ENCODE results near the gene PPP2R2B.

PPP2R2B gene

DNA sequence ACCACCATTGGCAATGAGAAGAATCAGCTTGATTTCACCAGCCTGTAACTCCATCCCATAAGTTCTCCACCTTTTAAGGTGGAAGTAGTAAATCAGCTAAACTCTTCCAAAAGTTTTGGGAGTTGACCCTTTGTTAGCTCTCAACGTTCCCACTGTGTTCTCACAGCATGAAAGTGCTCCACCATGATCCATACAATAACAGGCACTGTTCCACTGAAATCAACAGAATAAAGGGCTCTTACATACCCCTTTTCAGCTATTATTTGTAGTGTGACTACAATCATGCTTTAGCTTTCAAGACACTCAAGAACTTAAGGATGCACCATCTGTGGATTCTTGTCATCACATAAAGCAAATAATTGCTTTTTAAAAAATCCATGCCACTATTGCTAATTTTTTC lies 81.6 kb downstream of the PPP2R2B start:
- H2AFZ ChIP-seq: no peak overlapping the region
- H3K4me2 ChIP-seq (ENCODE audit: low read length): no peak overlapping the region
- H3K27ac ChIP-seq: no peak overlapping the region
- no peaks in the 10 kb centered on the region for H3K36me3 ChIP-seq (ENCODE audit: control insufficient read depth, insufficient read depth, low read length)
- H3K79me2 ChIP-seq: no peaks in the 10 kb centered on the region
- H3K27me3 ChIP-seq (ENCODE audit: control insufficient read depth, insufficient read depth, low read length): no peaks in the 10 kb centered on the region
- H3K4me1 ChIP-seq: peaks cover 3% of the 10 kb centered on the region
- H3K4me3 ChIP-seq (ENCODE audit: low read depth, low read length): no peak overlapping the region
- TF ChIP-seq CTCF (IDR thresholded peaks at IDR 0.05): no peak
- no peaks in the 10 kb centered on the region for H3K9me3 ChIP-seq (ENCODE audit: control insufficient read depth, low read length)
- no peak overlapping the region for H3K9ac ChIP-seq

DNA sequence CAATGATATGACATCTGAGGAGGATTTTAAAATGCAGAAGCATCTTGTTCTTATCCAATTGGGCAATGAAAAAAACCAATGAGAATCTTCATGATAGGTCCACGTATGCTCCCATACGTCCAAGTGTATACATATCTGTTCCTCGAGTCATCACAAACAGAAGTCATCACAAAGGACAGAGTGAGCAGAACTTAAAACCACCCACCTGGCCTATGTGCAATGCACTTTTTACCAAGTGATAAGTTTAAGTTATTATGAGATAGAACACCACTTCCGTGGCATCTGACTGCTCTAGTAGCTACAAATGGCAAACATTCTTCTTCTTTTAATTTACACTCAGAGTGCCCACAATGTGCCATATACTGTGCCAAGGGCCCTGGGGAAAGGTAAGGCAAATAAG lies 82.4 kb downstream of the PPP2R2B start:
- peaks cover 3% of the 10 kb centered on the region for H3K4me1 ChIP-seq
- no peaks in the 10 kb centered on the region for H3K79me2 ChIP-seq
- no peaks in the 10 kb centered on the region for H3K36me3 ChIP-seq (ENCODE audit: control insufficient read depth, insufficient read depth, low read length)
- H3K27me3 ChIP-seq (ENCODE audit: control insufficient read depth, insufficient read depth, low read length): no peaks in the 10 kb centered on the region
- H3K9ac ChIP-seq: no peak overlapping the region
- no peak overlapping the region for H3K4me3 ChIP-seq (ENCODE audit: low read depth, low read length)
- H2AFZ ChIP-seq: no peak overlapping the region
- H3K9me3 ChIP-seq (ENCODE audit: control insufficient read depth, low read length): no peaks in the 10 kb centered on the region
- no peak overlapping the region for H3K4me2 ChIP-seq (ENCODE audit: low read length)
- TF ChIP-seq CTCF (IDR thresholded peaks at IDR 0.05): no peak
- H3K27ac ChIP-seq: no peak overlapping the region

GRCh38 chr5:146794326-146795029 lies 84.1 kb downstream of the PPP2R2B start:
- Histone ChIP-seq H3K36me3 (ENCODE audit: control insufficient read depth, insufficient read depth, low read length) (no peaks in the 10 kb centered on the region), H3K4me1 (peaks cover 3% of the 10 kb centered on the region), H3K9me3 (ENCODE audit: control insufficient read depth, low read length) (no peaks in the 10 kb centered on the region), H3K4me2 (ENCODE audit: low read length) (no peak overlapping the region), H3K27ac (no peak overlapping the region), H2AFZ (no peak overlapping the region), H3K4me3 (ENCODE audit: low read depth, low read length) (no peak overlapping the region), H3K9ac (no peak overlapping the region), H3K27me3 (ENCODE audit: control insufficient read depth, insufficient read depth, low read length) (no peaks in the 10 kb centered on the region), H3K79me2 (no peaks in the 10 kb centered on the region)
- no peak for TF ChIP-seq CTCF (IDR thresholded peaks at IDR 0.05)

GRCh38 chr5:146793709-146794108 lies 84.8 kb downstream of the PPP2R2B start:
- TF ChIP-seq CTCF (IDR thresholded peaks at IDR 0.05): no peak
- Histone ChIP-seq H3K4me3 (ENCODE audit: low read depth, low read length) (no peak overlapping the region), H3K36me3 (ENCODE audit: control insufficient read depth, insufficient read depth, low read length) (no peaks in the 10 kb centered on the region), H3K27ac (no peak overlapping the region), H2AFZ (no peak overlapping the region), H3K4me1 (peaks cover 3% of the 10 kb centered on the region), H3K4me2 (ENCODE audit: low read length) (no peak overlapping the region), H3K27me3 (ENCODE audit: control insufficient read depth, insufficient read depth, low read length) (no peaks in the 10 kb centered on the region), H3K79me2 (no peaks in the 10 kb centered on the region), H3K9me3 (ENCODE audit: control insufficient read depth, low read length) (no peaks in the 10 kb centered on the region), H3K9ac (no peak overlapping the region)

- H3K27me3 ChIP-seq (ENCODE audit: control insufficient read depth, insufficient read depth, low read length): no peaks in the 10 kb centered on the region
- no peak overlapping the region for H3K4me3 ChIP-seq (ENCODE audit: low read depth, low read length)
- H3K4me2 ChIP-seq (ENCODE audit: low read length): no peak overlapping the region
- no peak overlapping the region for H3K27ac ChIP-seq
- no peaks in the 10 kb centered on the region for H3K79me2 ChIP-seq
- H3K36me3 ChIP-seq (ENCODE audit: control insufficient read depth, insufficient read depth, low read length): no peaks in the 10 kb centered on the region
- no peaks in the 10 kb centered on the region for H3K4me1 ChIP-seq
- no peak overlapping the region for H3K9ac ChIP-seq
- no peak for TF ChIP-seq CTCF (IDR thresholded peaks at IDR 0.05)
- H3K9me3 ChIP-seq (ENCODE audit: control insufficient read depth, low read length): no peaks in the 10 kb centered on the region
- no peak overlapping the region for H2AFZ ChIP-seq
These were observed 87.1 kb downstream of the PPP2R2B start for GRCh38 chr5:146791471-146791870.

All from parathyroid adenoma (tissue), 2 donors.